ENCODE results near the gene KCNQ1. TPM values are rescaled to one million over a fixed set of nuclear protein-coding genes. Genes with fewer than 3 reads are reported as not detected.

Gene KCNQ1
- total RNA-seq, 5 donors from 2014 or later (not counting 1 experiment from before 2014, with no cell fraction given): 20.9 to 32.9 (median 24.0) TPM

GRCh38 chr11:2549080-2549479, 104.3 kb downstream of the KCNQ1 start:
- CTCF ChIA-PET: no interaction called here
- ATAC-seq (replicated peaks in 1 of 4) (no peak), DNase-seq (no peak)
- Mint-ChIP-seq H3K36me3 (peaks cover 8% of the 10 kb centered on the region), H3K4me3 (no peak overlapping the region), H3K4me1 (peaks cover 15 to 35% (median 17%) of the 10 kb centered on the region in 3 donors), H3K27me3 (no peaks in the 10 kb centered on the region), H3K9me3 (no peaks in the 10 kb centered on the region), H3K27ac (no peak overlapping the region)
- Histone ChIP-seq H3K4me1 (ENCODE audit: control insufficient read depth in 1 of 2, extremely low read depth in 1 of 2, insufficient read depth in 2 of 2, low read length in 2 of 2) (peaks cover 0 to 2% of the 10 kb centered on the region in 2 experiments), H3K27ac (ENCODE audit: low read length) (no peak overlapping the region), H3K4me3 (ENCODE audit: control insufficient read depth in 1 of 2, extremely low read depth in 1 of 2, low read length in 1 of 2) (no peak overlapping the region), H3K9me3 (no peaks in the 10 kb centered on the region), H3K36me3 (ENCODE audit: control insufficient read depth in 2 of 2, extremely low read depth in 1 of 2, insufficient read depth in 1 of 2, low read length in 1 of 2) (no peaks in the 10 kb centered on the region), H3K27me3 (replicated peaks in 1 of 2; ENCODE audit: control insufficient read depth in 2 of 2, extremely low read depth in 1 of 2, insufficient read depth in 2 of 2, low read length in 1 of 2) (peaks cover 0 to 6% of the 10 kb centered on the region in 2 experiments)
- WGBS (ENCODE audit: insufficient coverage): 70% methylated on average over 3 of the region's 7 CpGs
- POLR2A ChIA-PET: no interaction called here

- H3K9me3 Mint-ChIP-seq: no peaks in the 10 kb centered on the region
- H3K36me3 Mint-ChIP-seq: peaks cover 8% of the 10 kb centered on the region
- H3K27me3 Mint-ChIP-seq: no peaks in the 10 kb centered on the region
- no peak overlapping the region for H3K4me3 ChIP-seq (ENCODE audit: control insufficient read depth in 1 of 2, extremely low read depth in 1 of 2, low read length in 1 of 2)
- ChIA-PET CTCF (no interaction called here), POLR2A (no interaction called here)
- peaks cover 0 to 6% of the 10 kb centered on the region in 2 experiments for H3K27me3 ChIP-seq (replicated peaks in 1 of 2; ENCODE audit: control insufficient read depth in 2 of 2, extremely low read depth in 1 of 2, insufficient read depth in 2 of 2, low read length in 1 of 2)
- H3K27ac ChIP-seq (ENCODE audit: low read length): no peak overlapping the region
- DNase-seq: no peak
- no peaks in the 10 kb centered on the region for H3K36me3 ChIP-seq (ENCODE audit: control insufficient read depth in 2 of 2, extremely low read depth in 1 of 2, insufficient read depth in 1 of 2, low read length in 1 of 2)
- H3K4me3 Mint-ChIP-seq: no peak overlapping the region
- H3K4me1 ChIP-seq (ENCODE audit: control insufficient read depth in 1 of 2, extremely low read depth in 1 of 2, insufficient read depth in 2 of 2, low read length in 2 of 2): peaks cover 0 to 2% of the 10 kb centered on the region in 2 experiments
- ATAC-seq (replicated peaks in 1 of 4): no peak
- H3K9me3 ChIP-seq: no peaks in the 10 kb centered on the region
- 97% methylated on average over 6 of the region's 13 CpGs for WGBS (ENCODE audit: insufficient coverage)
- no peak overlapping the region for H3K27ac Mint-ChIP-seq
- peaks cover 14 to 34% (median 17%) of the 10 kb centered on the region in 3 donors for H3K4me1 Mint-ChIP-seq
Observed at GRCh38 chr11:2549491-2549875, 104.7 kb downstream of the KCNQ1 start.

GRCh38 chr11:2549876-2550605, 105.2 kb downstream of the KCNQ1 start:
- no peak for DNase-seq
- CTCF ChIA-PET: no interaction called here
- no peaks in the 10 kb centered on the region for H3K27me3 Mint-ChIP-seq

GRCh38 chr11:2550606-2550970, 105.8 kb downstream of the KCNQ1 start:
- Histone ChIP-seq H3K36me3 (ENCODE audit: control insufficient read depth in 2 of 2, extremely low read depth in 1 of 2, insufficient read depth in 1 of 2, low read length in 1 of 2) (no peaks in the 10 kb centered on the region), H3K4me1 (ENCODE audit: control insufficient read depth in 1 of 2, extremely low read depth in 1 of 2, insufficient read depth in 2 of 2, low read length in 2 of 2) (peaks cover 0 to 2% of the 10 kb centered on the region in 2 experiments), H3K27ac (ENCODE audit: low read length) (no peak overlapping the region), H3K4me3 (ENCODE audit: control insufficient read depth in 1 of 2, extremely low read depth in 1 of 2, low read length in 1 of 2) (no peak overlapping the region), H3K9me3 (no peaks in the 10 kb centered on the region), H3K27me3 (replicated peaks in 1 of 2; ENCODE audit: control insufficient read depth in 2 of 2, extremely low read depth in 1 of 2, insufficient read depth in 2 of 2, low read length in 1 of 2) (peaks cover 0 to 6% of the 10 kb centered on the region in 2 experiments)
- H3K27ac Mint-ChIP-seq: no peak overlapping the region
- 89% methylated on average over 7 of the region's 8 CpGs for WGBS (ENCODE audit: insufficient coverage)
- peaks cover 8% of the 10 kb centered on the region for H3K36me3 Mint-ChIP-seq
- ChIA-PET POLR2A (no interaction called here), CTCF (interaction anchor here in 1 of 2 donors (0.6 kb wide), 1 partner anchor 360 kb away, joined by 3 read pairs; no protein-coding TSS in a partner anchor)
- peaks cover 7 to 25% (median 13%) of the 10 kb centered on the region in 3 donors for H3K4me1 Mint-ChIP-seq
- no peaks in the 10 kb centered on the region for H3K9me3 Mint-ChIP-seq
- no peaks in the 10 kb centered on the region for H3K27me3 Mint-ChIP-seq
- ATAC-seq (replicated peaks in 1 of 4) (no peak), DNase-seq (no peak)
- H3K4me3 Mint-ChIP-seq: no peak overlapping the region

More at GRCh38 chr11:2549876-2550605, 105.2 kb downstream of the KCNQ1 start:
- no peak overlapping the region for H3K4me3 Mint-ChIP-seq
- peaks cover 9 to 28% (median 14%) of the 10 kb centered on the region in 3 donors for H3K4me1 Mint-ChIP-seq
- no peak for ATAC-seq (replicated peaks in 1 of 4)
- H3K27ac Mint-ChIP-seq: no peak overlapping the region
- Histone ChIP-seq H3K27ac (ENCODE audit: low read length) (no peak overlapping the region), H3K36me3 (ENCODE audit: control insufficient read depth in 2 of 2, extremely low read depth in 1 of 2, insufficient read depth in 1 of 2, low read length in 1 of 2) (no peaks in the 10 kb centered on the region), H3K27me3 (replicated peaks in 1 of 2; ENCODE audit: control insufficient read depth in 2 of 2, extremely low read depth in 1 of 2, insufficient read depth in 2 of 2, low read length in 1 of 2) (peaks cover 0 to 6% of the 10 kb centered on the region in 2 experiments), H3K4me1 (ENCODE audit: control insufficient read depth in 1 of 2, extremely low read depth in 1 of 2, insufficient read depth in 2 of 2, low read length in 2 of 2) (peaks cover 0 to 2% of the 10 kb centered on the region in 2 experiments), H3K9me3 (no peaks in the 10 kb centered on the region), H3K4me3 (ENCODE audit: control insufficient read depth in 1 of 2, extremely low read depth in 1 of 2, low read length in 1 of 2) (no peak overlapping the region)
- POLR2A ChIA-PET: no interaction called here
- WGBS (ENCODE audit: insufficient coverage): 95% methylated on average over 24 of the region's 36 CpGs
- H3K9me3 Mint-ChIP-seq: no peaks in the 10 kb centered on the region
- H3K36me3 Mint-ChIP-seq: peaks cover 8% of the 10 kb centered on the region

- WGBS (ENCODE audit: insufficient coverage): 92% methylated on average over 6 of the region's 12 CpGs
- peaks cover 0 to 2% of the 10 kb centered on the region in 2 experiments for H3K4me1 ChIP-seq (ENCODE audit: control insufficient read depth in 1 of 2, extremely low read depth in 1 of 2, insufficient read depth in 2 of 2, low read length in 2 of 2)
- CTCF ChIA-PET: interaction anchor here in 1 of 2 donors (0.6 kb wide), 1 partner anchor 360 kb away, joined by 3 read pairs; no protein-coding TSS in a partner anchor
Observed at GRCh38 chr11:2551131-2551530, 106.3 kb downstream of the KCNQ1 start.

GRCh38 chr11:2552210-2552609, 107.4 kb downstream of the KCNQ1 start:
- POLR2A ChIA-PET: no interaction called here
- peaks cover 7 to 33% (median 12%) of the 10 kb centered on the region in 3 donors for H3K4me1 Mint-ChIP-seq
- 100% methylated on average over 3 of the region's 5 CpGs for WGBS (ENCODE audit: insufficient coverage)
- CTCF ChIA-PET: no interaction called here
- peaks cover 0 to 2% of the 10 kb centered on the region in 2 experiments for H3K4me1 ChIP-seq (ENCODE audit: control insufficient read depth in 1 of 2, extremely low read depth in 1 of 2, insufficient read depth in 2 of 2, low read length in 2 of 2)
- H3K36me3 Mint-ChIP-seq: peaks cover 8% of the 10 kb centered on the region
- no peaks in the 10 kb centered on the region for H3K9me3 Mint-ChIP-seq
- no peak overlapping the region for H3K27ac Mint-ChIP-seq
- no peak overlapping the region for H3K4me3 ChIP-seq (ENCODE audit: control insufficient read depth in 1 of 2, extremely low read depth in 1 of 2, low read length in 1 of 2)
- H3K36me3 ChIP-seq (ENCODE audit: control insufficient read depth in 2 of 2, extremely low read depth in 1 of 2, insufficient read depth in 1 of 2, low read length in 1 of 2): no peaks in the 10 kb centered on the region
- no peak for ATAC-seq (replicated peaks in 1 of 4)
- peaks cover 0 to 6% of the 10 kb centered on the region in 2 experiments for H3K27me3 ChIP-seq (replicated peaks in 1 of 2; ENCODE audit: control insufficient read depth in 2 of 2, extremely low read depth in 1 of 2, insufficient read depth in 2 of 2, low read length in 1 of 2)
- no peaks in the 10 kb centered on the region for H3K27me3 Mint-ChIP-seq
- H3K4me3 Mint-ChIP-seq: no peak overlapping the region
- no peak overlapping the region for H3K27ac ChIP-seq (ENCODE audit: low read length)
- no peak for DNase-seq
- no peaks in the 10 kb centered on the region for H3K9me3 ChIP-seq

More at GRCh38 chr11:2551131-2551530, 106.3 kb downstream of the KCNQ1 start:
- H3K4me3 ChIP-seq (ENCODE audit: control insufficient read depth in 1 of 2, extremely low read depth in 1 of 2, low read length in 1 of 2): no peak overlapping the region
- ATAC-seq (replicated peaks in 1 of 4): no peak
- H3K4me1 Mint-ChIP-seq: peaks cover 7 to 25% (median 11%) of the 10 kb centered on the region in 3 donors
- DNase-seq: no peak
- peaks cover 0 to 6% of the 10 kb centered on the region in 2 experiments for H3K27me3 ChIP-seq (replicated peaks in 1 of 2; ENCODE audit: control insufficient read depth in 2 of 2, extremely low read depth in 1 of 2, insufficient read depth in 2 of 2, low read length in 1 of 2)
- H3K9me3 Mint-ChIP-seq: no peaks in the 10 kb centered on the region
- H3K27me3 Mint-ChIP-seq: no peaks in the 10 kb centered on the region
- H3K27ac ChIP-seq (ENCODE audit: low read length): no peak overlapping the region
- no peak overlapping the region for H3K27ac Mint-ChIP-seq
- H3K4me3 Mint-ChIP-seq: no peak overlapping the region
- POLR2A ChIA-PET: no interaction called here
- H3K9me3 ChIP-seq: no peaks in the 10 kb centered on the region
- H3K36me3 ChIP-seq (ENCODE audit: control insufficient read depth in 2 of 2, extremely low read depth in 1 of 2, insufficient read depth in 1 of 2, low read length in 1 of 2): no peaks in the 10 kb centered on the region
- H3K36me3 Mint-ChIP-seq: peaks cover 8% of the 10 kb centered on the region

Measured in T-cell (primary cell).